ENCODE measurements around the gene UNC93B1.

Gene UNC93B1

GRCh38 chr11:68037411-68038225, 33.7 kb upstream of the UNC93B1 start:
- no peak for TF ChIP-seq CTCF (IDR thresholded peaks at IDR 0.05)
- Histone ChIP-seq H3K9me3 (no peaks in the 10 kb centered on the region), H3K4me1 (ENCODE audit: control insufficient read depth in 1 of 2, insufficient read depth in 1 of 2, low read depth in 1 of 2, low read length in 1 of 2) (peaks cover 59 to 68% of the 10 kb centered on the region in 2 experiments), H3K4me3 (ENCODE audit: low read depth in 1 of 2, low read length in 1 of 2) (peak overlapping the region; percentile 87 to 100), H3K27me3 (no peaks in the 10 kb centered on the region), H3K36me3 (peaks cover 22% of the 10 kb centered on the region), H3K27ac (peak overlapping the region; percentile 99)

GRCh38 chr11:68036717-68037239, 32.9 kb upstream of the UNC93B1 start:
- peak; percentile 50 for TF ChIP-seq CTCF (IDR thresholded peaks at IDR 0.05)
- peaks cover 13% of the 10 kb centered on the region for H3K36me3 ChIP-seq
- peak overlapping the region; percentile 99 for H3K27ac ChIP-seq
- no peaks in the 10 kb centered on the region for H3K27me3 ChIP-seq
- peak overlapping the region; percentile 87 to 100 for H3K4me3 ChIP-seq (ENCODE audit: low read depth in 1 of 2, low read length in 1 of 2)
- H3K4me1 ChIP-seq (ENCODE audit: control insufficient read depth in 1 of 2, insufficient read depth in 1 of 2, low read depth in 1 of 2, low read length in 1 of 2) = peaks cover 54 to 69% of the 10 kb centered on the region in 2 experiments
- no peaks in the 10 kb centered on the region for H3K9me3 ChIP-seq

GRCh38 chr11:68036141-68036716, 32.3 kb upstream of the UNC93B1 start:
- H3K27me3 ChIP-seq = no peaks in the 10 kb centered on the region
- no peak for TF ChIP-seq CTCF (IDR thresholded peaks at IDR 0.05)
- peaks cover 8% of the 10 kb centered on the region for H3K36me3 ChIP-seq
- peaks cover 54 to 69% of the 10 kb centered on the region in 2 experiments for H3K4me1 ChIP-seq (ENCODE audit: control insufficient read depth in 1 of 2, insufficient read depth in 1 of 2, low read depth in 1 of 2, low read length in 1 of 2)
- H3K4me3 ChIP-seq (ENCODE audit: low read depth in 1 of 2, low read length in 1 of 2) = peak overlapping the region; percentile 87 to 100
- H3K27ac ChIP-seq = peak overlapping the region; percentile 99
- H3K9me3 ChIP-seq = no peaks in the 10 kb centered on the region

GRCh38 chr11:68035266-68035876, 31.5 kb upstream of the UNC93B1 start:
- Histone ChIP-seq H3K4me3 (ENCODE audit: low read depth in 1 of 2, low read length in 1 of 2) (no peak overlapping the region), H3K4me1 (ENCODE audit: control insufficient read depth in 1 of 2, insufficient read depth in 1 of 2, low read depth in 1 of 2, low read length in 1 of 2) (peaks cover 54 to 68% of the 10 kb centered on the region in 2 experiments), H3K9me3 (no peaks in the 10 kb centered on the region), H3K27ac (peak overlapping the region; percentile 99), H3K27me3 (no peaks in the 10 kb centered on the region), H3K36me3 (no peaks in the 10 kb centered on the region)
- no peak for TF ChIP-seq CTCF (IDR thresholded peaks at IDR 0.05)

- no peaks in the 10 kb centered on the region for H3K9me3 ChIP-seq
- no peaks in the 10 kb centered on the region for H3K27me3 ChIP-seq
- no peak overlapping the region for H3K4me3 ChIP-seq (ENCODE audit: low read depth in 1 of 2, low read length in 1 of 2)
- H3K4me1 ChIP-seq (ENCODE audit: control insufficient read depth in 1 of 2, insufficient read depth in 1 of 2, low read depth in 1 of 2, low read length in 1 of 2) = peaks cover 65 to 73% of the 10 kb centered on the region in 2 experiments
- no peak for TF ChIP-seq CTCF (IDR thresholded peaks at IDR 0.05)
- peak overlapping the region; percentile 23 for H3K27ac ChIP-seq
- H3K36me3 ChIP-seq = peaks cover 2% of the 10 kb centered on the region
Observed at GRCh38 chr11:68033708-68034045, 29.8 kb upstream of the UNC93B1 start.
